GM08714 (cell line): Measurements from ENCODE around the gene BTBD9.

Experiments
- H3K4me3 ChIP-seq: fragments of 200-500 bp; sonication (Bioruptor generic); 2 replicates; pipeline ENCODE4 v1.5.1; 2014; ENCODE audit warnings: mild to moderate bottlenecking, low read length, inconsistent platforms
- ZNF274 ChIP-seq: IDR thresholded peaks from 2 replicates; pipeline ENCODE4 v1.6.1; 2012; ENCODE audit warnings: mild to moderate bottlenecking, low read depth, low read length

BTBD9 gene

GRCh38 chr6:38528196-38528965 lies 111.3 kb downstream of the BTBD9 start:
- no peak overlapping the region for H3K4me3 ChIP-seq
- TF ChIP-seq ZNF274: no peak

GRCh38 chr6:38527371-38527770 lies 112.4 kb downstream of the BTBD9 start:
- TF ChIP-seq ZNF274: no peak
- no peak overlapping the region for H3K4me3 ChIP-seq

- TF ChIP-seq ZNF274: no peak
- H3K4me3 ChIP-seq: no peak overlapping the region
Measured at GRCh38 chr6:38525888-38526287, 113.8 kb downstream of the BTBD9 start.

- no peak overlapping the region for H3K4me3 ChIP-seq
- TF ChIP-seq ZNF274: no peak
Measured at GRCh38 chr6:38524436-38525145, 115.1 kb downstream of the BTBD9 start.

GRCh38 chr6:38522322-38522721 lies 117.4 kb downstream of the BTBD9 start:
- TF ChIP-seq ZNF274: no peak
- H3K4me3 ChIP-seq: no peak overlapping the region

- H3K4me3 ChIP-seq: no peak overlapping the region
- TF ChIP-seq ZNF274: no peak
Measured at GRCh38 chr6:38518511-38519304, 121.0 kb downstream of the BTBD9 start.

GRCh38 chr6:38517005-38517404 lies 122.7 kb downstream of the BTBD9 start:
- H3K4me3 ChIP-seq: no peak overlapping the region
- TF ChIP-seq ZNF274: no peak

GRCh38 chr6:38514399-38514798 lies 125.3 kb downstream of the BTBD9 start:
- no peak for TF ChIP-seq ZNF274
- H3K4me3 ChIP-seq: no peak overlapping the region

- TF ChIP-seq ZNF274: no peak
- no peak overlapping the region for H3K4me3 ChIP-seq
Measured at GRCh38 chr6:38512211-38512610, 127.5 kb downstream of the BTBD9 start.

- no peak for TF ChIP-seq ZNF274
- H3K4me3 ChIP-seq: no peak overlapping the region
Measured at GRCh38 chr6:38510205-38510604, 129.5 kb downstream of the BTBD9 start.

GRCh38 chr6:38509713-38510112 lies 130.0 kb downstream of the BTBD9 start:
- TF ChIP-seq ZNF274: no peak
- H3K4me3 ChIP-seq: no peak overlapping the region

GRCh38 chr6:38508894-38509293 lies 130.8 kb downstream of the BTBD9 start:
- no peak overlapping the region for H3K4me3 ChIP-seq
- no peak for TF ChIP-seq ZNF274

- no peak overlapping the region for H3K4me3 ChIP-seq
- TF ChIP-seq ZNF274: no peak
Measured at GRCh38 chr6:38508286-38508685, 131.4 kb downstream of the BTBD9 start.

GRCh38 chr6:38507173-38507572 lies 132.6 kb downstream of the BTBD9 start:
- no peak overlapping the region for H3K4me3 ChIP-seq
- no peak for TF ChIP-seq ZNF274

- H3K4me3 ChIP-seq: no peak overlapping the region
Measured at GRCh38 chr6:38505826-38506225, 133.9 kb downstream of the BTBD9 start.

GRCh38 chr6:38504996-38505395 lies 134.7 kb downstream of the BTBD9 start:
- no peak overlapping the region for H3K4me3 ChIP-seq
- no peak for TF ChIP-seq ZNF274

More at GRCh38 chr6:38505826-38506225, 133.9 kb downstream of the BTBD9 start:
- TF ChIP-seq ZNF274: no peak
